Astrocyte of the spinal cord (primary cell): ENCODE data around the gene ARHGAP29.

Source experiments
- DNase-seq: peaks from one replicate; pipeline ENCODE4 v3.0.0; 2011; ENCODE audit warnings: low read depth, low spot score
- H3K4me3 ChIP-seq: 2 replicates; pipeline ENCODE4 v1.5.1; 2011; ENCODE audit warnings: low read depth, mild to moderate bottlenecking, low read length, moderate library complexity
- CTCF ChIP-seq: IDR thresholded peaks from 2 replicates; pipeline ENCODE4 v1.5.1; 2012; ENCODE audit warnings: low read depth, mild to moderate bottlenecking, low read length, inconsistent platforms
- in situ Hi-C: cut with HindIII; loops from 2 replicates; pipeline ENCODE4 v1.10.0; 2017; ENCODE audit warnings: low sequenced_read_pairs

ARHGAP29 gene

GRCh38 chr1:94265906-94266305, 28.5 kb upstream of the ARHGAP29 start:
- no peak for DNase-seq
- H3K4me3 ChIP-seq = no peak overlapping the region
- no peak for TF ChIP-seq CTCF
- in situ Hi-C loops = no loop called here

- no peak for DNase-seq
- in situ Hi-C loops = no loop called here
- H3K4me3 ChIP-seq = no peak overlapping the region
- no peak for TF ChIP-seq CTCF
Measured at GRCh38 chr1:94265011-94265422, 27.6 kb upstream of the ARHGAP29 start.

- in situ Hi-C loops = no loop called here
- TF ChIP-seq CTCF = no peak
- no peak overlapping the region for H3K4me3 ChIP-seq
- DNase-seq = no peak
Measured at GRCh38 chr1:94260635-94261387, 23.4 kb upstream of the ARHGAP29 start.

GRCh38 chr1:94259635-94260289, 22.4 kb upstream of the ARHGAP29 start:
- peak; percentile 71 for DNase-seq
- no peak for TF ChIP-seq CTCF
- H3K4me3 ChIP-seq = no peak overlapping the region
- in situ Hi-C loops = no loop called here

GRCh38 chr1:94258873-94259331, 21.5 kb upstream of the ARHGAP29 start:
- DNase-seq = peak; percentile 95
- in situ Hi-C loops = no loop called here
- TF ChIP-seq CTCF = no peak
- no peak overlapping the region for H3K4me3 ChIP-seq

- no peak overlapping the region for H3K4me3 ChIP-seq
- TF ChIP-seq CTCF = no peak
- no peak for DNase-seq
- in situ Hi-C loops = no loop called here
Measured at GRCh38 chr1:94257444-94257843, 20.1 kb upstream of the ARHGAP29 start.
